Thyroid gland (tissue), 4 donors: ENCODE data around the gene ZNF519.

Source experiments
- CTCF ChIP-seq, 6 experiments: fragments of 200-600 bp in 3 of 6; fragments of 450-650 bp in 3 of 6; sonication (generic) in 3 of 6; IDR thresholded peaks; one replicate each; pipeline ENCODE4 v1.5.1; 2016 to 2019; ENCODE audit warnings: antibody characterized with exemption in 6 of 6, mild to moderate bottlenecking in 2 of 6, inconsistent platforms in 1 of 6, moderate library complexity in 1 of 6
- POLR2A ChIP-seq, 2 donors: fragments of 450-650 bp; IDR thresholded peaks; one replicate each; pipeline ENCODE4 v1.6.1; 2017; ENCODE audit warnings: antibody characterized with exemption in 2 of 2, mild to moderate bottlenecking in 2 of 2, moderate library complexity in 1 of 2

- no peak for TF ChIP-seq CTCF (IDR thresholded peaks at IDR 0.05)
- TF ChIP-seq POLR2A (IDR thresholded peaks at IDR 0.05) = no peak
Observed at GRCh38 chr18:14104906-14105748, 27.1 kb downstream of the ZNF519 start.
